HepG2 (cell line): ENCODE results near the gene CYB5R3. TPM values are rescaled to one million over a fixed set of nuclear protein-coding genes. Genes with fewer than 3 reads are reported as not detected.

Source experiments
- ATF1 ChIP-seq: IDR thresholded peaks from 2 replicates; pipeline ENCODE4 v1.6.1; 2016; ENCODE audit warnings: mild to moderate bottlenecking, control low read depth
- CENPBD1 ChIP-seq: sonication (generic); formaldehyde crosslinking; IDR thresholded peaks from 2 replicates; pipeline ENCODE4 v1.8.0; 2022; ENCODE audit warnings: missing genetic modification reagents, low read depth, mild to moderate bottlenecking, borderline replicate concordance
- CENPT ChIP-seq: sonication (generic); formaldehyde crosslinking; IDR thresholded peaks from 2 replicates; pipeline ENCODE4 v1.8.0; 2022; ENCODE audit warnings: low read depth, mild to moderate bottlenecking, moderate library complexity, missing genetic modification reagents
- CREB1 ChIP-seq, 2 experiments: fragments of 450-650 bp in 1 of 2; IDR thresholded peaks; 2 replicates each; pipeline ENCODE4 v1.6.1; 2016 to 2017; ENCODE audit warnings: control low read depth in 1 of 2, mild to moderate bottlenecking in 1 of 2, missing compliant biosample characterization in 1 of 2, missing genetic modification characterization in 1 of 2
- HOXD1 ChIP-seq: sonication (generic); formaldehyde crosslinking; IDR thresholded peaks from 2 replicates; pipeline ENCODE4 v1.5.0; 2020; ENCODE audit warnings: missing genetic modification reagents
- KAT7 ChIP-seq: IDR thresholded peaks from 2 replicates; pipeline ENCODE4 v1.6.1; 2018; ENCODE audit warnings: borderline replicate concordance, missing compliant biosample characterization
- MTA1 ChIP-seq: sonication (generic); formaldehyde crosslinking; IDR thresholded peaks from 2 replicates; pipeline ENCODE4 v1.4.0; 2020; ENCODE audit warnings: missing genetic modification reagents, mild to moderate bottlenecking, borderline replicate concordance
- PRMT3 ChIP-seq: sonication (generic); formaldehyde crosslinking; IDR thresholded peaks from 2 replicates; pipeline ENCODE4 v1.8.1; 2022; ENCODE audit warnings: low read depth, mild to moderate bottlenecking, moderate library complexity, missing genetic modification reagents, borderline replicate concordance
- TAF1 ChIP-seq: sonication (generic); formaldehyde crosslinking; IDR thresholded peaks from 2 replicates; pipeline ENCODE4 v1.4.0; 2020; ENCODE audit warnings: missing genetic modification reagents
- TCF12 ChIP-seq, 2 experiments: fragments of 450-650 bp in 1 of 2; sonication (generic) in 1 of 2; formaldehyde crosslinking in 1 of 2; IDR thresholded peaks; 2 replicates each; pipeline versions ENCODE4 v1.6.1 to v1.8.0; 2017 to 2022; ENCODE audit warnings: antibody characterized with exemption in 1 of 2, mild to moderate bottlenecking in 1 of 2, missing genetic modification reagents in 1 of 2, moderate library complexity in 1 of 2
- THAP8 ChIP-seq: sonication (generic); formaldehyde crosslinking; IDR thresholded peaks from 2 replicates; pipeline ENCODE4 v1.5.1; 2020; ENCODE audit warnings: missing genetic modification reagents, mild to moderate bottlenecking, borderline replicate concordance
- ZBTB39 ChIP-seq: sonication (generic); formaldehyde crosslinking; IDR thresholded peaks from 2 replicates; pipeline ENCODE4 v1.5.0; 2020; ENCODE audit warnings: missing genetic modification reagents
- ZBTB42 ChIP-seq: sonication (generic); formaldehyde crosslinking; IDR thresholded peaks from 2 replicates; pipeline ENCODE4 v1.5.0; 2020; ENCODE audit warnings: mild to moderate bottlenecking, missing genetic modification reagents
- ZFP1 ChIP-seq: IDR thresholded peaks from 2 replicates; pipeline ENCODE4 v1.6.1; 2016
- ZNF256 ChIP-seq: sonication (generic); formaldehyde crosslinking; conservative IDR thresholded peaks from 2 replicates; pipeline ENCODE4 v1.4.0; 2020; ENCODE audit warnings: missing genetic modification reagents
- ZNF362 ChIP-seq: sonication (generic); formaldehyde crosslinking; IDR thresholded peaks from 2 replicates; pipeline ENCODE4 v1.4.0; 2020; ENCODE audit warnings: missing genetic modification reagents, mild to moderate bottlenecking, borderline replicate concordance
- ZNF501 ChIP-seq: sonication (generic); formaldehyde crosslinking; IDR thresholded peaks from 2 replicates; pipeline ENCODE4 v1.5.1; 2020; ENCODE audit warnings: mild to moderate bottlenecking, moderate library complexity, missing genetic modification reagents
- ZNF570 ChIP-seq: sonication (generic); formaldehyde crosslinking; IDR thresholded peaks from 2 replicates; pipeline ENCODE4 v1.4.0; 2020; ENCODE audit warnings: mild to moderate bottlenecking, missing genetic modification reagents, borderline replicate concordance
- ZNF740 ChIP-seq: sonication (generic); formaldehyde crosslinking; IDR thresholded peaks from 2 replicates; pipeline ENCODE4 v1.4.0; 2020; ENCODE audit warnings: missing genetic modification reagents
- ZNF766 ChIP-seq: sonication (generic); formaldehyde crosslinking; IDR thresholded peaks from 2 replicates; pipeline ENCODE4 v1.5.0; 2020; ENCODE audit warnings: missing genetic modification reagents, borderline replicate concordance
- ZNF782 ChIP-seq: sonication (generic); formaldehyde crosslinking; IDR thresholded peaks from 2 replicates; pipeline ENCODE4 v1.4.0; 2020; ENCODE audit warnings: missing genetic modification reagents, mild to moderate bottlenecking, borderline replicate concordance
- ZSCAN20 ChIP-seq: sonication (generic); formaldehyde crosslinking; IDR thresholded peaks from 2 replicates; pipeline ENCODE4 v1.4.0; 2020; ENCODE audit warnings: missing genetic modification reagents, mild to moderate bottlenecking, borderline replicate concordance
- ZSCAN31 ChIP-seq: sonication (generic); formaldehyde crosslinking; IDR thresholded peaks from 2 replicates; pipeline ENCODE4 v1.5.0; 2020; ENCODE audit warnings: low read depth, mild to moderate bottlenecking, missing genetic modification reagents
- polyA plus RNA-seq, 8 experiments: library from polyadenylated mRNA; depleted of rRNA in 3 of 8; stranded (reverse) in 7 of 8; unstranded in 1 of 8; fragments of >200 nt; fragmentation: Illumina TruSeq in 4 of 8; extraction: Trizol in 4 of 8; gene quantifications; 2 replicates each; pipeline versions ENCODE4 v1.2.1 to v1.2.3, GENCODE V29; 2011 to 2016; ENCODE audit warnings: low read depth in 4 of 8, missing spikeins in 1 of 8, mixed read lengths in 1 of 8; ENCODE audit not compliant: insufficient read depth in 1 of 8
- total RNA-seq, 5 experiments: library from RNA; depleted of rRNA; stranded (reverse); fragments of >200 nt; fragmentation: Illumina TruSeq; extraction: Trizol; gene quantifications; 2 replicates each; pipeline ENCODE4 v1.2.3, GENCODE V29; 2016; ENCODE audit warnings: low read depth in 1 of 5

Gene CYB5R3
- total and polyA plus RNA-seq, 2 of the 13 experiments (the other 11 are each of a cell fraction or from before 2014, with no cell fraction given): 32.4 to 305 TPM

GRCh38 chr22:42648368-42649245 lies 585 bp downstream of the CYB5R3 start (continued):
- TF ChIP-seq THAP8 (CRISPR knock-in tag) (no peak), ATF1 (no peak), ZNF766 (CRISPR knock-in tag) (peak; percentile 57; the same call in 1 of the 2 replicates), ZFP1 (CRISPR knock-in tag) (0 out of 2 replicates have a peak, but pooled peaks have one; percentile 35), CENPBD1 (no peak), ZNF740 (peak; percentile 74; the same call in 1 of the 2 replicates), ZNF782 (no peak; the same call in 1 of the 2 replicates), ZSCAN20 (CRISPR knock-in tag) (no peak), ZBTB39 (CRISPR knock-in tag) (0 out of 2 replicates have a peak, but pooled peaks have one; percentile 43), KAT7 (CRISPR knock-in tag) (peak; percentile 75; the same call in 1 of the 2 replicates), MTA1 (CRISPR knock-in tag) (peak; percentile 77; the same call in 1 of the 2 replicates), ZNF362 (CRISPR knock-in tag) (no peak), CREB1 (IDR thresholded peaks at IDR 0.05) (0 out of 2 replicates have a peak, but pooled peaks have one; percentile 21), CREB1 (CRISPR knock-in tag; IDR thresholded peaks at IDR 0.05) (no peak), ZNF256 (CRISPR knock-in tag) (no peak), TCF12 (IDR thresholded peaks at IDR 0.05) (no peak), TCF12 (CRISPR knock-in tag; IDR thresholded peaks at IDR 0.05) (no peak; the same call in 1 of the 2 replicates), ZNF501 (CRISPR knock-in tag) (peak; percentile 77), ZSCAN31 (peak; percentile 9; the same call in 1 of the 2 replicates), HOXD1 (CRISPR knock-in tag) (peak; percentile 53; the same call in 1 of the 2 replicates), TAF1 (peak; percentile 71), ZBTB42 (0 out of 2 replicates have a peak, but pooled peaks have one; percentile 75), PRMT3 (CRISPR knock-in tag) (peak; percentile 76; the same call in 1 of the 2 replicates), ZNF570 (CRISPR knock-in tag) (no peak), CENPT (CRISPR knock-in tag) (no peak)
